HG03159 (cell line): ENCODE measurements around the gene SRY.
"Not testable (repeated sequence)": the region's sequence is repeated elsewhere in the genome, so short reads cannot be mapped to it uniquely, and the experiment has no call there.

Experiments used
- ATAC-seq: cut with Tn5 transposase; IDR thresholded peaks from one replicate; pipeline ENCODE4 v1.9.1; 2021; ENCODE audit warnings: mild to moderate bottlenecking, moderate library complexity; ENCODE audit not compliant: unreplicated experiment

The SRY gene

GRCh38 chrY:2787600-2787999, at the start of gene SRY:
Gene SRY (minus strand): TSS chrY:2787682. CDS start chrY:2787603, 79 bp downstream.
- ATAC-seq = no peak

- no peak for ATAC-seq
These were observed 49.6 kb upstream of the SRY start for GRCh38 chrY:2837078-2837477.

- ATAC-seq = no peak
These were observed 47.7 kb upstream of the SRY start for GRCh38 chrY:2835230-2835629.

GRCh38 chrY:2828497-2828896, 41.0 kb upstream of the SRY start:
- ATAC-seq = no peak

- ATAC-seq = no peak
These were observed 37.0 kb upstream of the SRY start for GRCh38 chrY:2824471-2824870.

GRCh38 chrY:2817146-2817896, 29.8 kb upstream of the SRY start:
- ATAC-seq = not testable (repeated sequence)

GRCh38 chrY:2800246-2800645, 12.8 kb upstream of the SRY start:
- no peak for ATAC-seq

- no peak for ATAC-seq
These were observed 10.5 kb upstream of the SRY start for GRCh38 chrY:2797991-2798390.

GRCh38 chrY:2796977-2797523, 9.6 kb upstream of the SRY start:
- ATAC-seq = no peak

- ATAC-seq = no peak
These were observed 2.3 kb upstream of the SRY start for GRCh38 chrY:2789756-2790155.

GRCh38 chrY:2786876-2787512, 488 bp downstream of the SRY start:
- ATAC-seq = no peak
